GM18870 (cell line): Measurements from ENCODE around the gene RAPGEF5.

Source experiments
- ATAC-seq: cut with Tn5 transposase; IDR thresholded peaks from one replicate; pipeline ENCODE4 v1.9.1; 2021; ENCODE audit warnings: moderate library complexity; ENCODE audit not compliant: unreplicated experiment

The RAPGEF5 gene

DNA sequence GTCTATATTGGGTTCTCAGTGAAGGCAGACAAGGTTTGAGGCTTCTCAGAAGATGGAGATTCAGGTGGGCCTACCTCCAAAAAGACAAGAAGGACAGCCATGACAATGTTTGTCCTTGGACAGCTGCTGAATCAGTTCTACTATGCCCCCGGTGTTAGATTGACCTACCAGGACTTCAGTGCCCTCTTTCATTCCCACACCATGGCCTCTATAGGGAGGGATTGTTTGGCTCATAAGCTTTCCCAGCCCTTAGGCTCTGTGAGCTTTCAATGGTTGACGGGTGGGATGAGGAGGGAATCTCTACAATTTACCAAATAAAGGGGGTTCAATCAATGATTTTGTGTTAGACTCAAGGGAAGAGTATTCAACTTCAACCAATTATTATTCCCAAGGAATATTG lies 23.4 kb upstream of the RAPGEF5 start:
- ATAC-seq = no peak

DNA sequence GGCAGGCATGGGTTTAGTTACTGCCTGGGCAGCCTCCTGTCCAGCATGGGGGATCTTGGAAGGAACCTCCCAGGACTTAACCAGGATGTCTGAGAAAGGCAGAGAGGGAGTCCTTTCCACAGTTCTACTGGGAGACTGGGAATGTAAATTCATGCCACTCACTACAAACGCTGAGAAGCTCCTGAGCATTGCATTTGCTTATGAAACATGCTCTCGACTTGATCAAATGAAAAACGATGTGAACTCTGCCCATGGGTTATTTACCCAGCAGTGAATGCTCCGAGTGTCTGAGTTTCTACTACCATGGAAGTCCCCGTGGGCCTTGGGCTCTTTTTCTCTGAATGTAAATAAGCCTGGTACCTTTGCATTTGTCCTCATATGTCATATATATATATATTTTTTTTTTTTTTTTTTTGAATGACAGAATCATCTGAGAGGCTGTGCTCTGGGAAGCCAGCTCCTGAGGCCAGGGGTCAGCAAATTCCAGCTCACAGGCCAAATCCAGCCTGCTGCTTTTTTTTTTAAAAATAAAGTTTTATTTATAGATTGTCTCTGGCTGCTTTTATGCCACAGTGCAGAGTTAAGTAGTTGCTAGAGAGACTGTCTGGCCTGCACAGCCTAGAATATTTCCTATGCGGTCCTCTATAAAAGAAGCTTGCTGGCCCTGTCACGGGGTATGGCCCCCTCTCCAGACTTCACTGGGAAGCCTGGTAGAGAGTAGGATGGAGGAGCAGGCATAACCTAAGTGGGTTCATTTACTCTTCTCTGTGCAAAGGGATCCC lies 21.4 kb upstream of the RAPGEF5 start:
- no peak for ATAC-seq

DNA sequence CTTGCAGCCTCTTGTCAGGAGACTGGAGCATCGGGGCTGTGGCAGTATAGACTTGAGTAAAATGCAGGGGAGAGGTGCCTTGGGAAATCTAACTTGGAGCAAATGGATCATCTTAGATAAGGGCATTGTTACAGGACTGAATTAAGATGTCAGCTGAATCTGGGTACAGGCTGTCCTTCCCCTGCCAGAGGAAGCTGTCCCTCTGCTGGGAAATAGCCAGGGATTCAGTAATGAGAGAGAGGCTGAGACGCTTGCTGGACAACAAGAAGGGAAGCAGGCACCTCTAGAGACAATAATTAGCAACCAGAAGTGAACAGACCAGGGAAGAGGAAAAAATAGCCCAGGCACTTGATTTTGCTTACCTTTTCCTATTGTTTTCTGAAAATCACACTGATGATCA lies 20.7 kb upstream of the RAPGEF5 start:
- no peak for ATAC-seq

DNA sequence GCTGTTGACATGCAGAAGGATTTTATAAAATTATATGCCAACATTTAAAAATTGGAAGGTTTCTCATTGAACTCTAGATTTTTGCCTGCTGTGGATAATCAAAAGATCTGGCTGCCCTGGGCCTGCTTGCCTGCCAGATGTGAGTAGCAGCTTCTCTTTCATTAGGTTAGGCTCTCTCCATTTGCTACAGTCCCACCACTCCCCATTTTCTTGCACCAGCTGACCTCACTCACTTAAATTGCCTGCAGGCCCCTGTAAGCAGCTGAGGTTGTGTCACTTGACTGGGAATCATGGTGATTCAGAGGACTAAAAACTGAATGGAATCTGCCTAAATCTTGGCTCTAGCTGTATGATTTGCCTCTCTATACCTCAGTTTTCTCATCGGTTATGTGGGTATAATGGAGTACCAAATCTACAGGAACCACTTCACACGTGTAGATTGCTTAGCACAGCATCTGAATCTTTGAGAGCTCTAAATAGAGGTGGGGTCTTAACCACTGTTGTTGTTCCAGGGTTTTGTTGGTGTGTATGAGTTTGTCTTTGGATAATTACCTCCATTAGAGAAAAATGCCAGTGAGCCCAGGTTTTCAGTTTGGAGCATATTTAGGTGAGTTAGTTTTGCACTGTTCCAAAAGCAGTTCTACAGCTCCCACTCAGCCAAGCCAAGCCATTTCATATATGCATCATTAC lies 18.6 kb upstream of the RAPGEF5 start:
- ATAC-seq = no peak

DNA sequence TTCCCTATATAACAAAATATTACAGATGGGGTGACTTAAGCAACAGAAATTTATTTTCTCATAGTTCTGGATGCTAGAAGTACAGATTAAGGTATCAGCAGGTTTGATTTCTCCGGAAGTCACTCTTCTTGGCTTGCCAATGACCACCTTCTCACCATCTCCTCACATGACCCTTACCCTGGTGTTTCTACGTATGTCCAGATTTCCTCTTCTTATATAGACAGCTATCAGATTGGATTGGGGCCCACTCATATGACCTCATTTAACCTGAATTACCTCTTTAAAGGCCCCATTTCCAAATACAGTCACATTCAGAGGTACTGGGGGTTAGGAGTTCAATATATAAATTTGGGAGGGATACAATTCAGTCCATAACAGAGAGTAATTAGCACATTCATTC lies 17.0 kb upstream of the RAPGEF5 start:
- ATAC-seq = no peak

DNA sequence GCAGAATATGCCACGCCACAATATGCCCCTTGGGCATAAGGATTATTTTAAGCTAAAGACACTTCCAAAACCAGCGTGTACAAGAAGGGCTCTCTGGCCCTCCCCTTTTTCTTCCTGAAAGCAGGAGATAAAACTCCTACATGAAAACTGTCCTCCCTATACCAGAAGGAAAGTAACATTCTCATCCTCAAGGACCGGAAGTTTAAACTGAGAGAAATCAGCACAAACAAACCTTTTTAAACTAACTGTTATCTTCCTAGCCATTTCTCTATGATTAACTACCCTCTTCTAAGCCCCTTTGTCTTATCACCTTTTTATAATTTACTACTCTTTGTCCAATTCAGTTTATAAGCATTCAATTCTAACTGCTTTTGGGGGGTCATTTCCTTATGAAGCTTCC lies 16.4 kb upstream of the RAPGEF5 start:
- no peak for ATAC-seq

DNA sequence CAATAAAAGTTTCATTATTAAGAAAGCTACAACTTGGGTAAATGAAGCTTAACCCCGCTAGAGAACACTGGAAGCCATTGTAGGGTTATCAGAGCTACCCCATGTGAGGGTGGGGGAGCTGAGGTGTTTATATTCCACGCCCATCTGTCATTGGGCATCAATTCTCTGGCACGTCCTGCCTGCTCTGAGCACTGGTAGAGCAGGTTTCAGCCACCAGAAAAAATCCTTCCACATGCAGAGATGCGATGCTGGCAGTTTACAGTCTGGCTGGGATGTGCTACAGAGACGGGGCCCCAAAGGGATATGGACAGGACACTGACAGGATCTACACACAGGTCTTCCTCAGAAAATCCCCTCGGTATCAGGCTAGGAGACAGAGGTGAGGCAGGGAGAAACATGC lies 15.9 kb upstream of the RAPGEF5 start:
- no peak for ATAC-seq

DNA sequence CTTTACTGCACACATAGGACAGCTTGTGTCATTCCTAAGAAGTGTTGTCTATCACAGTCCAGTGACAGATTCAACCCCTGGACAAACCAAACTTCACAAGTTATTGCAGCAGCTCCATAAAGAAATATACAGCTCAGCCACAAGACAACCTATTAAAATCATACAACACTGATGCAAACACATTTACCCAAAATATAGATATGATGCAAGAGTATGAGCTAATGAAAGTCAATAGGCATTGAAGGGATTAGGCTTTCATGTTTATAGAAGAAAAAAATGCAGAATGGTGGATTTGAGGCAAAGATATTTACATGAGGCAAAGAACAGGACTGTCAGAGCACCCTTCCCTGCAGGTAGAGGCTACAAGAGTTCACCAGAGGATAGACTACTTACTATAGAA lies 14.9 kb upstream of the RAPGEF5 start:
- no peak for ATAC-seq

DNA sequence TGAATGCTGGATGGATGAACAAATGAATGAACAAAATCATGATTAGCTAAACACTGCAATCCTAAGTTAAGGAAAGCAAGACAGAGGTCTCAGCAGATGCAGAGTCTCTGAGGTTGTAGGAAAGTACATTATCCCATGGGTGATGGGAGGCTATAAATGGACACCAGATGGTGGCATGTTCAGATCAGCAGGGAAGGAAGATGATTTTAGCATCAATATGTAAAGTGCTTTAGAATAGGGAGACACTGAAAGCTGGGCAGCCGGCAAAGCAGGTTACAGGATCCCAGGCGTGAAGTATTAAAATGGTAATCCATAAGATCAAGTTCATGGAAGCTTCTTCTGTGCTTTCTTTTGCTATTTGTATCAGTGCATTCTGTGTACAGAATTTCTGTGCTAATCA lies 7.9 kb upstream of the RAPGEF5 start:
- ATAC-seq = no peak

DNA sequence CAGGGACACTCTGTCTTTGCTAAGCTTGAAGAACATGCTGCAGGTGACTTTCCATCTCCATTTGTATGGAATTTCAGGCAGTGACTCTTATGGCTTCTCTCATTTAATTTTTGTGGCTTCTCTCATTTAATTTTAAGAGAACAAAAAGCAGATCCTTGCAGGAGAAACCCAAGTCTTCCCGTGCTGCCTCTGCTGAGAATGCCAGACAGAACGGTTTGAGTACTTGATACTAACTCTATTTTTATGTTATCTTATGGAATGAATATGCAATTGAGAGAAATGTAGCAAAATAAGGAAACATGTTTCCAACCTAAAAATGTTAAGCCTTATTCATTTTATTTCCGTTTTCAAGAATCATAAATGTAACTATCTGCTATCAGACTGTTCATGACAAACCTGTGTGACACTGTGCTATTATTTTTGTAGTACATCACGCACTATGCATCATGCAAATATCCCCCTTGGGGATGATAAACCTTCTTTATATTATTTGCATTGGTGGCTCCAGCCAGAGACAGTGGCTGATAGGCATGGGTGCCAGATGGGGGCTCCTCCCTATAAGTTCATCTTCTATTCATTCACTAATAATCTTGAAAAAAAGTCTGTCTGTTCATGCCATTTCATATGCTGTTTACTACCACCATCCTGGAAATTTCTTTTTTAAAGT lies 6.9 kb upstream of the RAPGEF5 start:
- ATAC-seq = no peak

DNA sequence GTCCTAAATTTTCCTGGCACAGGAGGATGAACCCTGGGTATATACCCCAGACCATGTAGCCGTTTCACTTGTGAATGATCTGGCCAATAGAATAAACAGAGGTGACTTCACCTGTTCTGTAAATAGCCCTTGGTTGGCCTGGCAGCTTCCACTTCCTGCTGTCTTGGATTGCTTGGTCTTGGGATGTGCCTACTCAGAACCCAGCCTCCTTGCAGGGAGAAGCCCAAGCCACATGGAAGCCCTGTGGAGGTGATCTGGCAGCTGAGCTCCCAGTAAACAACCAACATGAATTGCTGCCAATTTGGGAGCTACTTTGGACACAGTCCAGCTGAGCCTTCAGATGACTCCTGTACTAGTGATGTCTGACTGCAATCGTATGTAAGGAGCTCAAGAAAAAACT lies 4.8 kb upstream of the RAPGEF5 start:
- ATAC-seq = no peak

DNA sequence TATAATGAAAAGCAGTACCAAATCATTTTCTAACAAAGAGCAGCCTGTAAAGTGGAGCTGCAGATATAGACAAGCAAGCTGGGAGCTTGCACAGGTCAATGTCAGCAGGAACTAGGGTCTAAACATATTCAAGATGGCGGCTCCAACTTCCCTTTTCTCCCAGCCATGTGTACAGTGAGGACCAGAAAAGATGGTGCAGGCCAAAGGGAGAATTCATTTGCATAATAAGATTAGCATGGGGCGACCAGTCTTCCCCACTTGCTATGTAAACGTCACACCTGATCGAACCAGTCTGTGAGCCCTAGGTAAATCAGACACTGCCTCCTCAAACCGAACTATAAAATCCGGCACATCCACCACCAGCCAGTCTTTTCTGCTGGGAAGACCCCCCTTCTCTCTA lies 4.4 kb upstream of the RAPGEF5 start:
- ATAC-seq = no peak

DNA sequence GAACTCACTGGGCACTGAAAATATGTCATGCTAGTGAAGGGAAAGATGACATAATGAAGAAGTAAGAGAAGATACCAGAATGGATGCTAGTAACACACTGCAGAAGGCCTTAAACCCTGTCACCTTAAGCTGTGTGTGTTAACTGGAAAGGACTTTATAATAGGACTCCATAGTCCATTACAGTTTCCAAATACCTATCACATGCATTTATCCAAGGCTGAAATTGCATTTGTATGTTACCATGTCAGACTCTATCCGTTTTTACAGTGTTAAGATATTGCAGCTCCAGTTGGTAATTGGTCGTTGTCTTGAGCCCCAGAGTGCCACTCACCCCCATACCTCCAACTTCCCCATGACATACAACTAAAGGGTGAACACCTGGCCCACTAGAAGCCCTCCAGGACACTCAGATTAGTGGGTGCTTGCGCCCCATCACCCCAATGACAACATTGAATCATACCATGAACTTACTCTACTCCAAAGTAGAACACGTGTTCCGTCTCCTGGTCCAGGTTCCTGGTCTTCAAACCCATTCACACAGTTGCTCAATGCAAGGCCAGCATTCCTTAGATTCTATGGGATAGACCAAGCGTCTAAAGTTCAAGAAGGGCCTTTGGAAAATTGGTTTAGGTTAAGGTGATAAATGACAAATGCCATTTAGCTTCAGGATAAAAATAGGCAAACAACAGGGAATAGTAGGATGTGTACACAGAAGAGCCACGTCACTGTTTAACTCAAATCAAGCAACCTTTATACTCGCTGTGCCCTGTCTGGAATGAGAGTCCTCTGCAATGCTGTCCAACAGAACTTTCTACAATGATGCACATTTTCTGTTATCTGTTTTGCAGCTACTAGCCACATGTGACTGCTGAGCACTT lies 2.1 kb upstream of the RAPGEF5 start:
- no peak for ATAC-seq

DNA sequence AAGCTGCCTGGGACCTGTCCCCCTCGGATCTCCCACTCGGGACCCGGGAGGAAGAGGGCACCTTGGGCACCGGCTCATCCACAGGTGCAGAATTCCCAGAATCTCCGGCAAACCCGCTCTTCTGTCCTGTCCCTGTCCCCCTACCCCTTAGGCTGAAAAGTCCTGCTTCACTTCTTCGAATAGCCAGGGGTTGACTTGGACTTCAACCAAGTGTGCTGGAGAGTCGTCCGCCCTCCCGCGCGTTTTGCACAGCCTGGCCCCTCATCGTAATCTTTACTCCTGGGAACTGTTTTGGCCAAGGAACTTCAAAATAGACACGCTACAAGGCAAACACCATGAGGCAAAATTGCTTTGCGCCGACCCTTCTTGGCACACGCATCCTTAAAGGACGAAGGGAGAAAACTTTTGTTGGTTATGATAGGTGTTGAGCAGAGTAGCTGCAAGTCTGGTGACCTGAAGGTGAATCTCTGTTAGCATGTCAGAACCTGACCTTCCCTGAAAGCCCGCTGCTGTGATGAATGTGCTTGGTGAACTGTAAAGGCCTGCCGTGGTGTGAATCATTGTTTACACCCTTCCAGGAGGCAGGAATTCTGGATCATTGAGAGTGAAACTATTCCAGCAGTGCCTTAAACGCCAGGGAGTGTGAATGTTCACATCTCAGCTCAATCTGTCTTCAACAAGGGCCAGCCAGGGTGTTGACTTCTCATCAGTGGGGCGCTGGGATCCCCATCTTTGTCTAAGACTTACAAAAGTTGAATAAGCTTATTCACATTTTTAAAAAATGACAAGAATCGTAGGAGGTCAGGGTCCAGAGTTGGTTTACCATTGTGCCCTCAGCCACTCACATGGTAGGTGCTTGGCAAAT lies 589 bp upstream of the RAPGEF5 start:
- no peak for ATAC-seq

DNA sequence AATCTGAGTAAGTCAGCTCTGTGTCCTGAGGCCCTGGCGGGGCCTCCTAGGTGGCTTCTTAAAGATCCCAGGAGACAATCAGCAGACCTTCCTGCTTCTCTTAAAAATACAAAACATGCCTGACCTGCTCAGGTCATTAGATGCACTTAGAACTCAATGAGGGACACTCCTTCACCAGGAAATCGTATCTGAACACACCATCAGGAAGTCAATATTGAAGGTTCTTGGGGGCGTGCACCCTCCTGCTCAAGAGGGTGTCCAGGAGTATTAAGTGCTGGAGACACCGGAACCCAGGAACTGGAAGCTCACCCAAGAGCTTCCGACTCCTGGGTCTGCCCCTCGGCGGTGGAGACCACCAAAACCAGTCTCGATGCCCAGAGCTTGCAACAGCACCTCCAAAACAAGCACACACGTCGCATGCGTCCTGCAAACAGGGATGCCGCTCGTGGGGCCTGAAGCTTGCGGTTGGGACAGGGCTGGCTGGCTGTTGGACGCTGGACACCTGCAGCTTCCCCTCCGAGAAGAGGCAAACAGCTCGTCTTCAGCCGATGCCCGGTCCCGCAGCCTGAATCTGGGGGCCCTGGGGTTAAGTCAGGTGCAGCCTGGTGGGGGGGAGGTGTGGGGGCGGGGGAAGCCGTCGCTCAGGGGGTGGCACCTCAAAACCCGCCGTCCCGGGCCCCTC lies 803 bp downstream of the RAPGEF5 start:
- no peak for ATAC-seq

DNA sequence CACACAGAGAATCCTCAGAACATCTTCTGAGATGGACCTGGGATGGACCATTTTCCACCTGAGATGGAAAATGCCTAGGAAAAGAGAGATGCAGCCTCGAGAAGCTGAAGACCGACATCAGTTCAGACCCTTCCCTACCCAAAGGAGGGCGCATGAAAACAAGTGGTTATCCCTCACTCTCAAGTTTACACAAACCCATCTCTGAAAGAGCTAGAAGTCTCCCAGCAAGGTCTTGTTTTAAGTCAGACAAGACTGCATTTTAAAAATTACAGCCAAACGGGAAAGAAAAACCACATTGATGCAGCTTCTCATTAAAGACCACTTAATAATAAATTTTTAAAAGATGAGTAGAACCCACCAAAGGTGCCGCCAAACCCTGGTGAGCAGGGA lies 1.3 kb downstream of the RAPGEF5 start:
- no peak for ATAC-seq

DNA sequence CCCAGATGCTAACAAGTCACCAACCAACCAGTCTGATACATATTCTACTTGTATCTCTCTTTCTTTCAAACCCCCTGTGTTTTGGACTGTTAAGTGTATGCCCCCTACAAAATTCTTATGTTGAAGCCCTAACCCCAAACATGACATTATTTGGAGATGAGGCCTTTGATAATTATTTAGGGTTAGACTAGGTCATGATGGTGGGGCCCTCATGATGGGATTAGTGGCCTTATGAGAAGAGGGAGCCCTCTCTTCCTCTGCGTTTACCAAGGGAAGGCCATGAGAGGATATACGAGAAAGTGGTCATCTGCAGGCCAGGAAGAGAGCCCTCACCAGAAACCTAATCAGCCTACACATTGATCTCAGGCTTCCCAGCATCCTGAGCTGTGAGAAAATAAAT lies 2.5 kb downstream of the RAPGEF5 start:
- ATAC-seq = no peak

DNA sequence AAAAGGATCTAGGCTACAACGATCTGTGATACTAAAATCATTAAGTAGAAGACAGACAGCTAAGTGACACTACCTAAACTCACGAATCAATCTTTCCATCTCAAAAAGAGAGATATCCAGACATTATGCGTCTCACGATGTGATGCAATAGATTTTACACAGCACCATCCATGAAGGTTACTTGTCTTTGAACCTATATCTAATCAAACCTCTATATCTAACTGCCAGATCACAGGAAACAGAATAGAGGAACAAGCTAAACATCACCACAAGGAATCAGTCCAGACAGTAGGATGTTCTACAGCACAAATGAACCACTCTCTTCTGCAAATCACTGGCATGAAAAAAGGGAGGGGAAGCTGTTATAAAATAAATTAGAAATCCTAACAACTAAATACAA lies 4.1 kb downstream of the RAPGEF5 start:
- ATAC-seq = no peak

DNA sequence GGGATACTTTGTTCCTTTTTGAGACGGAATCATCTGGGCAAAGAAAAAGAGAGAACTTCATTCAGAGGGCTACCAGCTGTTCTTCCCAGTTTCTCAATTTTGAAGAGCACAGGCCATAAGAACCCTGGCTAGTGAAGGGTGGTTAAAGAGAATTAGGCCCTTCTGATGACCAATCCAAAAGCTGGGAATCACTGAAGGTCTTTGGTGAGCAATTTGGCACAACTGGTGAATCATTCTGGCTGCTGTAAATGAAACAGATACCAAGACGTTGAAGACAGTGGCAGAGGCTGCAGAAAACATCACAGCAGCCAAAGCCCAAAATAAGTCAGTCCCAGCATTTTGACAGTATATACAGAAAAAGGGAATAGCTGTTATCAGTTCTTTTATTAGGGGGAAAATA lies 5.1 kb downstream of the RAPGEF5 start:
- no peak for ATAC-seq

DNA sequence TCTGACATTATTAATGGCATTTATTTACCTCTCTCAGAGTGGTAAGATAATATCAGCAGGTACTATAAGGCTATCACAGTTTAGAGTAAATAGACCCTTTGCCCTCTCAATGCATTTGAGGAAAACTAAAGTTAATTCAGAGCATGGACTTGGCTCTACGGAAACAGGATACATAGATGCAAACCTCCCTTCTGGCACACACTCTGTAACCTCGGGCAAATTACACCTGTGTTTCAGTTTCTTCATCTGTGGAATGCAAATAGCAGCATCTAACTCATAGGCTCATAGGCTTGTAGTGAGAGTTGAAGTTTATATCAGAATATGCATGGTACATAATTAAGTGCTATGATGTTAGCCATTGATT lies 5.6 kb downstream of the RAPGEF5 start:
- peak; percentile 77 for ATAC-seq
